Measurements from ENCODE around the gene PPARGC1A. TPM values are rescaled to one million over a fixed set of nuclear protein-coding genes. Genes with fewer than 3 reads are reported as not detected.

Gene PPARGC1A
- total and polyA plus RNA-seq, 7 donors, result 2.0 to 8.6 (median 4.7) TPM

- Histone ChIP-seq H3K27ac (no peak overlapping the region), H3K4me3 (no peak overlapping the region), H3K4me1 (no peaks in the 10 kb centered on the region), H3K9me3 (no peaks in the 10 kb centered on the region), H3K27me3 (no peaks in the 10 kb centered on the region), H3K36me3 (no peaks in the 10 kb centered on the region)
- DNase-seq, result no peak
- TF ChIP-seq POLR2AphosphoS5 (IDR thresholded peaks at IDR 0.05), result no peak
- no peak for TF ChIP-seq EP300 (IDR thresholded peaks at IDR 0.05)
- TF ChIP-seq POLR2A (IDR thresholded peaks at IDR 0.05), result no peak
- no peak for TF ChIP-seq CTCF (IDR thresholded peaks at IDR 0.05)
- intact Hi-C loops (cut with DNase I), result no loop called here
- 76 to 83% methylated on average over 1 of the region's 1 CpG for WGBS, 2 donors
These were observed 135.2 kb downstream of the PPARGC1A start for GRCh38 chr4:23754688-23755087.

GRCh38 chr4:23750125-23750524, 139.7 kb downstream of the PPARGC1A start:
- H3K9me3 ChIP-seq, result no peaks in the 10 kb centered on the region
- TF ChIP-seq POLR2AphosphoS5 (IDR thresholded peaks at IDR 0.05), result no peak
- no peak for TF ChIP-seq CTCF (IDR thresholded peaks at IDR 0.05)
- TF ChIP-seq EP300 (IDR thresholded peaks at IDR 0.05), result no peak
- no peak for TF ChIP-seq POLR2A (IDR thresholded peaks at IDR 0.05)
- DNase-seq, result no peak
- H3K4me3 ChIP-seq, result no peak overlapping the region
- H3K27ac ChIP-seq, result no peak overlapping the region
- H3K27me3 ChIP-seq, result no peaks in the 10 kb centered on the region
- WGBS, 2 donors, result 90 to 92% methylated on average over 2 of the region's 2 CpGs
- intact Hi-C loops (cut with DNase I), result no loop called here
- H3K4me1 ChIP-seq, result no peaks in the 10 kb centered on the region
- H3K36me3 ChIP-seq, result no peaks in the 10 kb centered on the region

- Histone ChIP-seq H3K9me3 (no peaks in the 10 kb centered on the region), H3K36me3 (no peaks in the 10 kb centered on the region), H3K27me3 (no peaks in the 10 kb centered on the region), H3K4me1 (no peaks in the 10 kb centered on the region), H3K27ac (no peak overlapping the region), H3K4me3 (no peak overlapping the region)
- TF ChIP-seq POLR2A (IDR thresholded peaks at IDR 0.05) (no peak), POLR2AphosphoS5 (IDR thresholded peaks at IDR 0.05) (no peak), CTCF (IDR thresholded peaks at IDR 0.05) (no peak), EP300 (IDR thresholded peaks at IDR 0.05) (no peak)
- 12 to 48% methylated on average over 2 of the region's 2 CpGs for WGBS, 2 donors
- intact Hi-C loops (cut with DNase I), result no loop called here
- no peak for DNase-seq
These were observed 142.5 kb downstream of the PPARGC1A start for GRCh38 chr4:23747281-23747735.

GRCh38 chr4:23746672-23747071, 143.2 kb downstream of the PPARGC1A start:
- no peaks in the 10 kb centered on the region for H3K36me3 ChIP-seq
- no peaks in the 10 kb centered on the region for H3K9me3 ChIP-seq
- no peaks in the 10 kb centered on the region for H3K4me1 ChIP-seq
- no peaks in the 10 kb centered on the region for H3K27me3 ChIP-seq
- no peak for TF ChIP-seq POLR2AphosphoS5 (IDR thresholded peaks at IDR 0.05)
- no peak for TF ChIP-seq EP300 (IDR thresholded peaks at IDR 0.05)
- TF ChIP-seq POLR2A (IDR thresholded peaks at IDR 0.05), result no peak
- no peak for TF ChIP-seq CTCF (IDR thresholded peaks at IDR 0.05)
- WGBS, 2 donors, result 17 to 53% methylated on average over 2 of the region's 2 CpGs
- no peak overlapping the region for H3K4me3 ChIP-seq
- intact Hi-C loops (cut with DNase I), result no loop called here
- no peak for DNase-seq
- no peak overlapping the region for H3K27ac ChIP-seq

GRCh38 chr4:23746027-23746426, 143.8 kb downstream of the PPARGC1A start:
- no peaks in the 10 kb centered on the region for H3K27me3 ChIP-seq
- H3K4me3 ChIP-seq, result no peak overlapping the region
- H3K4me1 ChIP-seq, result no peaks in the 10 kb centered on the region
- H3K27ac ChIP-seq, result no peak overlapping the region
- H3K9me3 ChIP-seq, result no peaks in the 10 kb centered on the region
- 17 to 62% methylated on average over 3 of the region's 3 CpGs for WGBS, 2 donors
- no peaks in the 10 kb centered on the region for H3K36me3 ChIP-seq
- intact Hi-C loops (cut with DNase I), result no loop called here
- DNase-seq, result no peak
- TF ChIP-seq POLR2A (IDR thresholded peaks at IDR 0.05) (no peak), CTCF (IDR thresholded peaks at IDR 0.05) (no peak), EP300 (IDR thresholded peaks at IDR 0.05) (no peak), POLR2AphosphoS5 (IDR thresholded peaks at IDR 0.05) (no peak)
